Sigmoid colon (tissue), 7 donors: ENCODE measurements around the gene EFEMP2. TPM values are rescaled to one million over a fixed set of nuclear protein-coding genes. Genes with fewer than 3 reads are reported as not detected.

Source experiments
- DNase-seq: peaks from one replicate; pipeline ENCODE4 v3.0.0-alpha.2; 2019
- H3K27ac ChIP-seq, 4 donors: fragments of 200-600 bp; sonication (generic); one replicate each; pipeline ENCODE4 v1.5.1; 2016 to 2019; ENCODE audit warnings: mild to moderate bottlenecking in 1 of 4
- H3K27me3 ChIP-seq, 3 donors: fragments of 200-600 bp; sonication (generic); one replicate each; pipeline ENCODE4 v1.5.1; 2019; ENCODE audit warnings: mild to moderate bottlenecking in 1 of 3
- H3K36me3 ChIP-seq, 4 donors: fragments of 200-600 bp; sonication (generic); one replicate each; pipeline ENCODE4 v1.5.1; 2016 to 2019
- H3K4me1 ChIP-seq, 4 donors: fragments of 200-600 bp; sonication (generic); one replicate each; pipeline ENCODE4 v1.5.1; 2017 to 2019
- H3K4me3 ChIP-seq, 4 donors: fragments of 200-600 bp; sonication (generic); one replicate each; pipeline ENCODE4 v1.5.1; 2017 to 2019; ENCODE audit warnings: mild to moderate bottlenecking in 2 of 4, moderate library complexity in 1 of 4
- H3K9me3 ChIP-seq, 4 donors: fragments of 200-600 bp in 3 of 4; sonication (generic) in 3 of 4; one replicate each; pipeline versions ENCODE4 v1.5.1 to v1.6.1; 2013 to 2019
- EP300 ChIP-seq, 4 donors: sonication (generic); formaldehyde crosslinking; IDR thresholded peaks; one replicate each; pipeline ENCODE4 v1.6.1; 2017; ENCODE audit warnings: antibody characterized with exemption in 4 of 4
- POLR2A ChIP-seq, 2 donors: fragments of 450-650 bp; IDR thresholded peaks; one replicate each; pipeline ENCODE4 v1.6.1; 2016; ENCODE audit warnings: antibody characterized with exemption in 2 of 2, mild to moderate bottlenecking in 2 of 2, moderate library complexity in 2 of 2
- POLR2AphosphoS5 ChIP-seq, 4 donors: sonication (generic); formaldehyde crosslinking; IDR thresholded peaks; one replicate each; pipeline ENCODE4 v1.6.1; 2017; ENCODE audit warnings: antibody characterized with exemption in 4 of 4
- WGBS, 2 donors: extraction: QIAGEN DNeasy Blood & Tissue Kit; methylation state at CpG; one replicate each; pipeline ENCODE4 v1.1.7; 2013; 5-methylcytosine and 5-hydroxymethylcytosine counted together
- intact Hi-C: fragments of 100-400 bp; cut with DNase I; formaldehyde crosslinking; loops from one replicate; pipeline ENCODE4 v1.15.1; 2023
- polyA plus RNA-seq, 3 donors: library from polyadenylated mRNA; stranded (reverse); fragments of 200-250 nt; gene quantifications; one replicate each; pipeline ENCODE4 v1.2.3, GENCODE V29; 2013
- total RNA-seq, 4 donors: library from RNA; depleted of rRNA; stranded (reverse); fragments of >200 nt; gene quantifications; one replicate each; pipeline ENCODE4 v1.1.0, GENCODE V29; 2016
- TF ChIP-seq, protein P1 (sequence below), 4 experiments: fragments of 450-650 bp in 3 of 4; fragments of 200-600 bp in 1 of 4; IDR thresholded peaks; one replicate each; pipeline ENCODE4 v1.5.1; 2016 to 2019; ENCODE audit warnings: antibody characterized with exemption in 4 of 4, mild to moderate bottlenecking in 3 of 4, moderate library complexity in 2 of 4
- donor health status: healthy with polysubstance abuse.
- donor health status: Bipolar disorder and iron deficiency.
- donor health status: healthy.

EFEMP2 gene
- total and polyA plus RNA-seq, 7 donors, result 8.6 to 120 (median 71.7) TPM

GRCh38 chr11:65903068-65903481, 30.5 kb upstream of the EFEMP2 start:
- Histone ChIP-seq H3K9me3 (no peaks in the 10 kb centered on the region), H3K36me3 (no peaks in the 10 kb centered on the region), H3K27ac (no peak overlapping the region), H3K4me1 (peaks cover 0 to 21% (median 16%) of the 10 kb centered on the region in 4 donors), H3K4me3 (no peak overlapping the region), H3K27me3 (peaks cover 0 to 15% (median 8%) of the 10 kb centered on the region in 3 donors)
- TF ChIP-seq EP300 (IDR thresholded peaks at IDR 0.05) (no peak), POLR2AphosphoS5 (IDR thresholded peaks at IDR 0.05) (no peak), POLR2A (IDR thresholded peaks at IDR 0.05) (no peak)
- TF ChIP-seq, protein P1, sequence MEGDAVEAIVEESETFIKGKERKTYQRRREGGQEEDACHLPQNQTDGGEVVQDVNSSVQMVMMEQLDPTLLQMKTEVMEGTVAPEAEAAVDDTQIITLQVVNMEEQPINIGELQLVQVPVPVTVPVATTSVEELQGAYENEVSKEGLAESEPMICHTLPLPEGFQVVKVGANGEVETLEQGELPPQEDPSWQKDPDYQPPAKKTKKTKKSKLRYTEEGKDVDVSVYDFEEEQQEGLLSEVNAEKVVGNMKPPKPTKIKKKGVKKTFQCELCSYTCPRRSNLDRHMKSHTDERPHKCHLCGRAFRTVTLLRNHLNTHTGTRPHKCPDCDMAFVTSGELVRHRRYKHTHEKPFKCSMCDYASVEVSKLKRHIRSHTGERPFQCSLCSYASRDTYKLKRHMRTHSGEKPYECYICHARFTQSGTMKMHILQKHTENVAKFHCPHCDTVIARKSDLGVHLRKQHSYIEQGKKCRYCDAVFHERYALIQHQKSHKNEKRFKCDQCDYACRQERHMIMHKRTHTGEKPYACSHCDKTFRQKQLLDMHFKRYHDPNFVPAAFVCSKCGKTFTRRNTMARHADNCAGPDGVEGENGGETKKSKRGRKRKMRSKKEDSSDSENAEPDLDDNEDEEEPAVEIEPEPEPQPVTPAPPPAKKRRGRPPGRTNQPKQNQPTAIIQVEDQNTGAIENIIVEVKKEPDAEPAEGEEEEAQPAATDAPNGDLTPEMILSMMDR (IDR thresholded peaks at IDR 0.05), result no peak
- 22 to 25% methylated on average over 5 of the region's 5 CpGs for WGBS, 2 donors
- intact Hi-C loops, result no loop called here
- no peak for DNase-seq

DNA sequence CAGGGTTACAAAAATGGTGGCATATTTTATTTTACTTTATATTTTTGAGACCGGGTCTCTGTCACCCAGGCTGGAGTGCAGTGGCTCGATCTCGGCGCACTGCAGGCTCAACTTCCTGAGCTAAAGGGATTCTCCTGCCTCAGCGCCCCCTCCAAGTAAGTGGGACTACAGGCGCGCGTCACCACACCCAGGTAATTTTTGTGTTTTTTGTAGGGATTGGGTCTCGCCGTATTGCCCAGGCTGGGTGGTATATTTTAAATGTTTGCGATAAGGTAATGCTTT, 28.2 kb upstream of the EFEMP2 start:
- peak overlapping the region; percentile 15 to 70 (median 57) for H3K4me3 ChIP-seq
- DNase-seq, result no peak

GRCh38 chr11:65900125-65900898, 27.7 kb upstream of the EFEMP2 start, which contains the start of gene FOSL1:
FOSL1 (minus strand) TSS chr11:65900388; CDS start chr11:65900339, 49 bp downstream.
- H3K4me1 ChIP-seq, result peaks cover 0 to 21% (median 16%) of the 10 kb centered on the region in 4 donors
- H3K36me3 ChIP-seq, result no peaks in the 10 kb centered on the region
- TF ChIP-seq, protein P1 (IDR thresholded peaks at IDR 0.05), result no peak
- no peak for TF ChIP-seq EP300 (IDR thresholded peaks at IDR 0.05)
- TF ChIP-seq POLR2A (IDR thresholded peaks at IDR 0.05), result no peak
- peak; percentile 47 to 87 (median 70) for TF ChIP-seq POLR2AphosphoS5 (IDR thresholded peaks at IDR 0.05)
- H3K4me3 ChIP-seq, result peak within 1 kb of the TSS; percentile 15 to 70 (median 57)
- 1% methylated on average over 80 of the region's 80 CpGs for WGBS, 2 donors
- intact Hi-C loops, result loop anchor here (2.0 kb wide), 1 partner anchor 14 kb away; no protein-coding TSS in a partner anchor
- DNase-seq, result peak; percentile 93
- H3K27me3 ChIP-seq, result peaks cover 0 to 15% (median 8%) of the 10 kb centered on the region in 3 donors
- H3K9me3 ChIP-seq, result no peaks in the 10 kb centered on the region
- peak within 1 kb of the TSS; percentile 53 to 79 (median 74) for H3K27ac ChIP-seq

More for the DNA sequence above, 28.2 kb upstream of the EFEMP2 start:
- H3K27ac ChIP-seq, result peak overlapping the region; percentile 53 to 79 (median 74)
- H3K9me3 ChIP-seq, result no peaks in the 10 kb centered on the region
- peaks cover 0 to 15% (median 8%) of the 10 kb centered on the region in 3 donors for H3K27me3 ChIP-seq
- TF ChIP-seq EP300 (IDR thresholded peaks at IDR 0.05) (no peak), POLR2AphosphoS5 (IDR thresholded peaks at IDR 0.05) (no peak), POLR2A (IDR thresholded peaks at IDR 0.05) (no peak)
- TF ChIP-seq, protein P1 (IDR thresholded peaks at IDR 0.05), result no peak
- WGBS, 2 donors, result 33 to 68% methylated on average over 11 of the region's 11 CpGs
- H3K4me1 ChIP-seq, result peaks cover 0 to 21% (median 16%) of the 10 kb centered on the region in 4 donors
- intact Hi-C loops, result loop anchor here (2.0 kb wide), 1 partner anchor 14 kb away; no protein-coding TSS in a partner anchor
- no peaks in the 10 kb centered on the region for H3K36me3 ChIP-seq

DNA sequence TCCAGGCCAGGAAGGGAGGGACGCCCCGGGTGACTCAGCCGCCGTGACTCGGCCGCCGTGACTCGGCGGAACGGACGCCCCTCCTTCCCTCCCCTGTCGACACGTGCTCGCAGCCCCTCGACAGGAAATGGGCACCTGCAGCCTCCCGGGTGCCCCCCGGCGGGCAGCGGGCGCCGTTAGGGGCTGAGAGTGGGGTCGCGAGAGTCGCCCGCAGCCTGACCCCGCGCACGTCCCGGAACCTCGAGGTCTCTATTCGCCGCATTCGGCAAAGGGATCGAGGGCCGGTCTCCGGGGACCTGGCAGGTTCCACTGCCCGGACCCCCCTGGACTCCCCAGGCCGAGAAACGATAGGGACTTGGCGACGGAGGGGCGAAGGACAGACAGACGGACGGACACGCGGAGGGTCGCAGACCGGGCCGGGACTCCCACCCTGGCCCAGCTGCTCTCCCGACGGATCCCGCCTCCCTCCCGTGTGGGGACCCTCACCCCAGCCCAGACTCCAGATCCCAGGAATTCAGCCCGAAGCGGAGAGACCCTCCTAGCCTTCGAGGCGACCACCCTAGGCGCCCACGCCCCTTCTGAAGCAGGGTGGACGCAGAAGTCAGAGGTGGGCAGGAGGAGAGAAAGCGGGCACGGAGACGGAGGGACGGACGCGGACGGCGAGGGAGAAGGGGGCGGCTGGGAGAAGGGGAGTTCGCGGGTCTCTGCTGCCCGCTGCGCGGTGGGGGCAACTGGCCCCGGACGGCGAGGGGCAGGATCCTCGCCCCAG, 26.9 kb upstream of the EFEMP2 start:
- peak overlapping the region; percentile 53 to 79 (median 74) for H3K27ac ChIP-seq
- WGBS, 2 donors, result 3% methylated on average over 78 of the region's 78 CpGs

More for the DNA sequence above, 26.9 kb upstream of the EFEMP2 start:
- Histone ChIP-seq H3K36me3 (no peaks in the 10 kb centered on the region), H3K4me1 (peaks cover 0 to 21% (median 16%) of the 10 kb centered on the region in 4 donors), H3K9me3 (no peaks in the 10 kb centered on the region), H3K27me3 (peaks cover 0 to 15% (median 8%) of the 10 kb centered on the region in 3 donors), H3K4me3 (peak overlapping the region; percentile 15 to 70 (median 57))
- DNase-seq, result peak; percentile 82
- TF ChIP-seq POLR2A (IDR thresholded peaks at IDR 0.05) (no peak), POLR2AphosphoS5 (IDR thresholded peaks at IDR 0.05) (peak in 3 of 4 donors; percentile 18 to 55 (median 33))
- intact Hi-C loops, result loop anchor here (2.0 kb wide), 1 partner anchor 15 kb away; no protein-coding TSS in a partner anchor
